Activated CD4-positive, alpha-beta T cell treated with anti-CD3 and anti-CD28 coated beads for 4 hours (primary cell): ENCODE results near the gene ISM2.
"Not testable (repeated sequence)": the region's sequence is repeated elsewhere in the genome, so short reads cannot be mapped to it uniquely, and the experiment has no call there.

ENCODE experiments used
- DNase-seq, 2 donors: peaks; one replicate each; pipeline ENCODE4 v3.0.0-alpha.2; 2020

The ISM2 gene

DNA sequence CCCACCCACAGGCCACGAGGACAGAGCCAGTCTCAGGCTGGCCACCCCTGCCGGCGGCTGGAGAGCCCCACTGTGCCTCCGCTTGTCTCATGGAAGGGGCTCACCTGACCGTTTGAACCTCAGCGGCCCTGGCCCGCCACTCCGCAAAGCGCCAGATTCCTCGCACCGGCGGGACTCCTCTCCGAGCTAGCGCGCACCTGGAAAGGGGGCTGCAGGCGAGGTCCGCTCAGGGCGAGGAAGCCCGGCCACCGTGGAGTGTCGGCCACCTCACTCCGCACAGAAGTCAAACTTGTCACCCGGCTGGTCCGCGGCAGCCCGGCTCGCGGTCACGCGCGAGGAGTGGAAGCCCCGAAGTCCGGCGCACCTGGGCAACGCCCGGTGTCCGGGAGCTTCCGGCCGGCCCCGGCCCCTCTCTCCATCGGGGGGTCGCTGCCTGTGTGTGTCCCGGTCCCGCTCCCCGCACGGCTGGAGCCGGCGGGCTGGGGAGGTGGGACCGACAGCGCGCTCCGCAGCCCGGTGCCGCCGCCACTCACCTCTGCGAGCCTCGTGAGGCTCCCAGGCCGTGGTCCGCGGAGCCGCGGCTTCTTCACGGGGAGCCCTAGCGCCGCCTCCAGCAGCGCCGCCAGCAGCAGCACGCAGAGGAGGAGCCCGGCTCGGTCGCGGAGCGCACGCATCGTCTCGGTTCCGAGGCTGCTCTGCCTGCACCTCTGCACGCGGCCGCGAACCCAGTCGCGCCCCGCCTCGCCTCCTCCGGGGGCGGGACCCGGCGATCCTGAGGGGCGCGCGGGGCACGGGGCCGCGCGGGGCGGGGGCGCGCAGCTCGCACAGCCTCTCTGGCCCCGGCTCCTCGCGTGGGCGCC, at the start of gene ISM2:
Gene ISM2 (minus strand): TSS at position 697 of the 860 bp plus-strand sequence. CDS start 23 bp downstream, at position 674.
- peak; percentile 16 to 26 for DNase-seq

DNA sequence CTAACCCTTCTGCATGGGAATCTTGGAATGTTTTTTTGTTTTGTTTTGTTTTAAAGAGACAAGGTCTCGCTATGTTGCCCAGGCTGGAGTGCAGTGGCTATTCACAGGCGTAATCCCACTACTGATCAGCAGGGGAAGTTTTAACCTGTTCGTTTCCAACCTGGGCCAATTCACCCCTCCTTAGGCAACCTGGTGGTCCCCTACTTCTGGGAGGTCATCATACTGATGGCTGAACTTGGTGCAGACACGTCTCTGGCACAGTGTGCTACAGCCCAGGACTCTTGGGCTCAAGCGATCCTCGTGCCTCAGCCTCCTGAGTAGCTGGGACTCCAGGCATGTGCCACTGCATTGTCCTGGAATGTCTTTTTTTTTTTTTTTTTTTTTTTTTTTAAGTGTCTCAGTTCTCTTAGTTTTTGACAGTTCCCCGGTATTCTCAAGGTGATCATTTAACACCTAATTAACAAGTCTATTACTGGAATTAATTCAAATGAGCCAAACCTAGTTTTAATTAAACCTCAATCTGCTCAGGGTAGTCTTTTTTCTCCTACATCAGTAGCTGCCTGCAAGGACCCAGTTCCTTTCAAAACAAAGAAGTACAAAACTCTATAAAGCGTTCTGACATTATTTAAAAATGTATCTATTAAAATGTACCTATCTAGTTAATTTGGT, 49.0 kb upstream of the ISM2 start:
- DNase-seq = no peak

DNA sequence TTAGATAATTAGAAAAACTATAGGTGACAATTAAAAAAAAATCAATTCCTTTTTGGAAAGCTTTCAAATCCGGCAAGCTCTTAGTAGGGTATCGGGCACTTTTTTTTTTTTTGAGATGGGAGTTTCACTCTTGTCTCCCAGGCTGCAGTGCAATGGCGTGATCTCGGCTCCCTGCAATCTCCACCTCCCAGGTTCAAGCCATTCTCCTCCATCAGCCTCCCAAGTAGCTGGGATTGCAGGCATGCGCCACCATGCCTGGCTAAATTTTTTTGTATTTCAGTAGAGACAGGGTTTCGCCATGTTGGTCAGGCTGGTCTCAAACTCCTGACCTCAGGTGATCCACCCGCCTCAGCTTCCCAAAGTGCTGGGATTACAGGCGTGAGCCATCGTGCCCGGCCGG, 46.6 kb upstream of the ISM2 start:
- not testable (repeated sequence) for DNase-seq

DNA sequence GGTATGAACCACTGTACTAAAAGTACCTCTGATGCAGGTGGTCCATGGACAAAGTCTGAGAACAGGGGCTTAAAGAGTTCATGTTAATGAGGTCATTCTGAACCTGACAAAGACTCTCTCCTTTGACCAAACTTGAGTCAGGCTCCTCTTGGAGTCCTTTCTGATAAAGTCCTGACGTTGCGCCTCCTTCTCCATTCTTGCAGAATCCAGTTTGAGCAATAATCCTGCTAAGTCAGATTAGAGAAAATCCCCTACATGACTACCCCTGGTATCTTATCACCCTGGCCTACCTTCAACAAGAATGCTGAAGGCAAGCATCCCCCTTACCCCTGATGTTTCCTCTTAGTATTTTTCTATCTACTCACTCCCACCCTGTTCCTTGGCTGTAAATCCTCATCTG, 46.0 kb upstream of the ISM2 start:
- no peak for DNase-seq

DNA sequence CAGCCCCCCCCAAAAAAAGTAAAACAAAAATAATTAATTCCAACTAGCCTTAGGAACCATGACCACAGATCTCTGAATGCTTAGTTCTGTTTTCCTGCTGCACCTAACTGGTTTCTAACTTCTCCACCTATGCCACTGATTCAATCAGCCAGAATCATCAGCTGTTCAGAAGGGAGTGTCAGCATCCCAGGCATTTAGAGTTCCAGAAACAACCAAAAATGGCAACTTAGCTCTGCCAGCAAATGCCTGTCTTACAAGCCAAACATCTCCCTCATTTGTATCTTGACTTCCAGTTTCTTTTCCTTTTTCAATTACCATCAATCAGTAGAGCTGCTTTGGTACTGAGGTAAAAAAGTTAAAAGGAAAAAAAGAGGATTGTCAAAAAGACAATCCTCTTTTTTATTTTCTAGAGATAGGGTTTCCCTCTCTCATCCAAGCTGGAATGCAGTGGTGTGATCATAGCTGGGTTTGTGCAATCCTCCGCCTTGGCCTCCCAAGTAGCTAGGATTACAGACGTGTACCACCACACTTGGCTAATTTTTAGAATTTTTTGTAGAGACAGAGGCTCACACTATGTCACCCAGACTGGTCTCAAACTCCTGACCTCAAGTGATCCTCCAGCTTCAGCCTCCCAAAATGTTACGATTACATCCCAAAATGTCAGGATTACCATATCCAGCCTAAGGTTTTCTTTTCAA, 45.2 kb upstream of the ISM2 start:
- DNase-seq = no peak

DNA sequence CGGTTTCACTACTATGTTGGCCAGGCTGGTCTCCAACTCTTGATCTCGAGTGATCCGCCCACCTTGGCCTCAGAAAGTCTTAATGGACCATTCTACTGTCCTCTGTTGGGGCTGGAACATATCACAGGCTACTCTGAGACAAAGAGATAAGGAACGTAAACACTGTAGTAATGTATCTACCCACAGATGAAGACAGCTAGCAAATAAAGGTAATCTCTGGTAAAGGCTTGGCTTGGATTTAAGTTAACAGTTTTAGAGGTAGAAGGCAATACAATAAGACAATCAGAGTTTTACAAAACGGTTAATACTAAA, 44.6 kb upstream of the ISM2 start:
- DNase-seq = no peak

DNA sequence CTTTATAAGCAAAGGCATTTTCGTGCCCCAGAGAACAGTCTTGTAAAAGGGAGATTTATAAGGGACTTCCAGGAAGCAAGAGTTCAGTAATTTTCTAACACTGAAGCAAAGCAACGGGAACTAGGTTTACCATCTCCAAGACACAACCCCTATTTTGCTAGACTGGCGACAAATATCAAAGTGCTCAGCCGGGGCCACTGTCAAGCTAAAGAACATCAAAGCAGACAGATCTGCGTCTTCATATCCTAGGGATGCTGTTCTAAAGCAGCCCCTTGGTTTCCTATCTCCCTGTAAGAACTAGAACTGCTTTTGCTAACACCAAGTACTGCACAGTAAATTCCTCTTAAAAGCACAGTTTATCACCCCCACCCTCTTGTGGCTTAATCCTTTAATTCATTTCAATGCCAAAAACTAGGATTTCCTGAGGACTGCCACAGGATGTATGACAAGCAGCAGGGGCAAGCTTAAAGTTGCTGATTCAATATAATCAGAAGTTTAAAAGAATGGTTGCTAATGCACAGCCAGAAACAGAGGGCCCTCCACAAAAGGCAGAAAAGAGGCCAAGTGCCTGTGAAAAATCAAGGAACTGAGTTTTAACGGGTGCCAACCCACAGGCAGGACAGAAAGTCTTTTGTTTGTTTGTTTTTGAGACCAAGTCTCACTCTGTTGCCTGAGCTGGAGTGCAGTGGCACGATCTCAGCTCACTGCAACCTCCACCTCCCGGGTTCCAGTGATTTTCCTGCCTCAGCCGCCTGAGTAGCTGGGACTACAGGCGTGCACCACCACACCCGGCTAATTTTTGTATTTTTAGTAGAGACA, 44.0 kb upstream of the ISM2 start:
- DNase-seq = no peak

DNA sequence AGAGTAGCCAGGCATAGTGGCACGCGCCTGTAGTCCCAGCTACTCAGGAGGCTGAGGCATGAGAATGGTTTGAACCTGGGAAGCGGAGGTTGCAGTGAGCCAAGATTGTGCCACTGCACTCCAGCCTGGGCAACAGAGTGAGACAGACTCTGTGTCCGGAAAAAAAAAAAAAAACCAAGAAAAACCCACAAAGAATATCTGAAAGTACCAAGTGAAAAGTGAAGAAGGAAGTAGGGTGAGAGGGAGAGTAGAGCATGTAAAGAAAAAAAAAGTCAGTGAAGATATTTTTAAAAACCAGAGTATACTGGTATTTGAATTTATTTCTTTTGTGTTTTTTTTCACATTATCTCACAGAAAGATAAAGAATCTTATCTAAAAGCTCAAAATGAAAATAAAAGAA, 43.3 kb upstream of the ISM2 start:
- DNase-seq = no peak

DNA sequence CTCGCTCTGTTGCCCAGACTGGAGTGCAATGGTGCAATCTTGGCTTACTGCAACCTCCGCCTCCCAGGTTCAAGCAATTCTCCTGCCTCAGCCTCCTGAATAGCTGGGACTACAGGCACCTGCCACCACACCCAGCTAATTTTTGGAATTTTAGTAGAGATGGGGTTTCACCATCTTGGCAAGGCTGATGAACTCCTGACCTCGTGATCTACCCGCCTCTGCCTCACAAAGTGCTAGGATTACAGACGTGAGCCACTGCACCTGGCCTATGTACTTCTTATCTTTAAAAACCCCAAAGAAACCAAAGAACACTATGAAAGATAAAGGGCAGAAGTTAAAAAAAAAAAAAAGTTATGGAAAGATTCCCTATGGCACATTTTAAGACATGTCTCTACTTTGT, 38.3 kb upstream of the ISM2 start:
- DNase-seq = not testable (repeated sequence)

DNA sequence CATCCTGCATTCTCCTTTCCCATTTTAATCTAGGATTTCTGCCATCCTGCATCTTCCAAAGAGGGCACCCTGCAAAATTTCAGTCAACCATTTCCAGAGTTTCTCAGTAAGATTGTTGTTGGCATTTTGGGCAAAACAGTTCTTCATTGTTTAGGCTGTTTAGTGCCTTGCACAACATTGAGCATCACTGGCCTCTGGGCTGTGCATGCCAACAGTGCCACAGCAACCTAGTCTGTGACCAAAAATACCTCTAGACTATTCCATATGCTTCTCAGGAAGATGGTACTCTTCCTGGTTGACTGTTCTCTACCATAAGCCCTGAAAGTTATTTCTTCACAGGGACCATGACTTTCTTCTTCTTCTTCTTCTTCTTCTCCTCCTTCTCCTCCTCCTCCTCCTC, 32.5 kb upstream of the ISM2 start:
- no peak for DNase-seq

DNA sequence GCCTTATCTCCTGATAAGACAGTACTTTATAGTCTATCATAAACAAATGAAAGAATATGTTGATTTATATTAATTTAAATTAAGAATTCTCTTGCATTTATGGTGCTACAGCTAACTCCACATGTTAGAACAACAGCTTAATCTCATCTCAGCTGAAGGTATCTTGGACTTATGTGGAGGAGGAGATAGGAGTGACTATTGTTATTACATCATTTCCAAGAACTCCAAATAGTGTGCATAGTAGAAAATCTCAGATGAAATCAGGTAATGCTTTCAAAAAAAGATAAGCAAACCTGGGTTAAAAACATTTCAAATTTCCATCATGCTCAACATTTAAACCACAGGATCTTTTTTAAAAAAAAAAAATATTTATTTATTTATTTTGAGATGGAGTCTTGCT, 31.3 kb upstream of the ISM2 start:
- no peak for DNase-seq

DNA sequence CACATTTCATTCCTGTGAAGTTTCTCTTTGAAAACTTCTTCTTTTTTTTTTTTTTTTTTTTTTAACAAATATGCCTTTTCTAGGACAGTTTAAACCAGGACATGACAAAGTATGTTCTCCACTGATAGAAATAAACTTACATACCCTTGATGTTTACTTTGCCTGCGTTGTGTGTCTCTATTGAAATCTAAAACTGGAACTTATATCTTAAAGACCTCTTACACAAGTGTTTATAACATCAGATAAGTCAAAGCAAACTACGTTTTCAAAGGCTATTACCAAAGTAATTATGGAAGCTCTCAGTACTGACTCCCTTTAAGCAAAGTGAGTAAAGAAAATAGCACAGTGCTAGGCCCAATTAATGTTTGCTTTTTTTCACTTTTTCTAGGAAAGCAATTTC, 30.6 kb upstream of the ISM2 start:
- no peak for DNase-seq

DNA sequence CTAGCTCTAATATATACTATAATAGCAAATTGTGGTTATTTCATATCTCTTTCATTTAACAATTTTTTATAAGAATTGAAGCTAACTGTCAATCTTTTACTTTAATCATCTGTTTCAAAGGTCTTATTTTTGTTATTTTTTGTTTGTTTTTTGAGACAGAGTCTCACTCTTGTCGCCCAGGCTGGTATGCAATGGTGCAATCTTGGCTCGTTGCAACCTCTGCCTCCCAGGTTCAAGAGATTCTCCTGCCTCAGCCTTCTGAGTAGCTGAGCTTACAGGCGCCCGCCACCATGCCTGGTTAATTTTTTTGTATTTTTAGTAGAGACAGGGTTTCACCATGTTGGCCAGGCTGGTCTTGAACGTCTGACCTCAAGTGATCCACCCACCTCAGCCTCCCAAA, 30.1 kb upstream of the ISM2 start:
- DNase-seq = not testable (repeated sequence)

DNA sequence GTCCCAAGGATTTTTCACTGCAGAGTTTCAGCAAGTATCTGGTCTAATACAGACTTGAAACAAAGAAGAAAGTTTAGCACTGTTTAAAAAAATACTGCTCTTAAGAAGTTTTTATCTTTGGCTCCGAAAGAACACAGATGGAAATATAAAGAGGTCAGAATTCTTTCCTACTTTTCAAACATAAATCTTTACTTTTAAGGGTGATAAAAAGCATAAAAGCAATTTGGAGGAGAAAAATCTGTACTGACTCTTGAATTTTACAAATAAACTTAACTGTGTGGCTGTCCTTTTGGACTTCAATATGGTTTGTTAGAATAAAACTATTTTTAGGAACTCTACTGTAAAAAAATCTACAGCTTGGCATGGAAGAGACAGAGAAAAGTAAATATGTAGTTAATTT, 27.6 kb upstream of the ISM2 start:
- DNase-seq = no peak

DNA sequence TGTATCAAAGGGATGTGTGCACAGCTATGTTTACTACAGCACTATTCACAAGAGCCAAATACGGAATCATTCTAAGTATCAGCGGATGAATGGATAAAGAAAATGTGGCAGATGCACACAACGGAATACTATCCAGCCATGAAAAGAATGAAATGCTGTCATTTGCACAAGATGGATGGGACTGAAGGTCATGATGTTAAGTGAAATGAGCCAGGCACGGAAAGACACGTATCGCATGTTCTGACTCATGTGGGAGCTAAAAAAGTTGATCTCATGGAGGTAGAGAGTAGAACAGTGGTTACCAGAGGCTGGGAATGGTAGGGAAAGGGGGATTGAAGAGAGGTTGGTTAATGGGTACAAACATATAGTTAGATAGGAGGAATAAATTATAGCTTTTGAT, 25.9 kb upstream of the ISM2 start:
- no peak for DNase-seq

DNA sequence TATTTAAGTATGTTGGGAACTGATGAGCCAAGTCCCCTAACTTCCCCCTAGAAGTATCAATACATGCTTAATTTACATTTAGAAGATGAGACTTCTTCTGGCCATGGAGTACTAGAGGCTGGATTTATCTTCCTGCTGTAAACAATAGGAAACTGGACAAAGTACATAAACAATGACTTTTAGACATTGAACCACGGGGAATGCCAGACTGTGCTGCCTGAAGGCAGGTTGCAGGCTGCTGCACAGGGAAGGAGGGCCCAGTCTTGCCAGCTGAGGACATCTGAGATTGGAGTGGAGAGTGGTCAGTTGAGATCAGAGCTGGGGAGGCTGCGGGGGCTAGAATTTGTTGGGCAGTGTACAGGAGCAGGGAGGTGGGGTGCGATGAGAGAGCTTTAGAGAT, 24.5 kb upstream of the ISM2 start:
- no peak for DNase-seq

DNA sequence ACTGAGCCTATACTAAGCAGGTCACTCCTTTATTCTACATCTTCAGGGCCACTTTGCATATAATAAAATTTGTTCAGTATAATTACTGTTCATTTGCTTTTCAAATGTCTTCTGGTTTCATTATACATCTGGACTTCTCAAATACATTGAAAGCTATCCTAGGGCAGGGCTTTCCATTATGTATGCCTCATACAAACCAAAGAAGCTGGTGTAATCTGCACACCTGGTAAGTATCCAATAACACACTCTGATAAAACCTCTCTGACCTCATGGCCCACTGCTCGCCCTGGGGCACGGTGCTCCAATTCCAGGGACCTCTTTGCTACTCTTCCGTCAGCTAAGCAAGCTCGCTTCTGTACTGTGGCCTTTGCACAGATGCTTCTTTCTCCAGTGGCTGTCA, 21.9 kb upstream of the ISM2 start:
- DNase-seq = no peak

DNA sequence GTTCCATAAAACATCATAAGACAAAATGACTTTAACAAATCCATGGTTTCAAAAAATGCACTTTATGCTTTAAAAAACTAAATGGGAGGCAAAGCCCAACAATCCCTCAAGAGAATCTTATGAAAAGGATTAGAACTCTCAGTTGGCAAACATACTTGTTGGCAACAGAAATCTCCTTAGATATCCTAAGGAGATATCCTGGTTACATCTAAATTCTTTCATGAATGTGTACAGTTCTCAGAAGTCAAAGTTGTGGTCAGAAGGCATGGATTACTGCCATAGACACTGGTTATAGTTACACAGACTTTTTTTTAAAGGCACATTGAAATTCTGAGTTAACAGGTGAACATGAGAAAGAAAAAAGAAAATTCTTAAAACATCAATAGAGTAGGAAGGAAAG, 17.5 kb upstream of the ISM2 start:
- no peak for DNase-seq

DNA sequence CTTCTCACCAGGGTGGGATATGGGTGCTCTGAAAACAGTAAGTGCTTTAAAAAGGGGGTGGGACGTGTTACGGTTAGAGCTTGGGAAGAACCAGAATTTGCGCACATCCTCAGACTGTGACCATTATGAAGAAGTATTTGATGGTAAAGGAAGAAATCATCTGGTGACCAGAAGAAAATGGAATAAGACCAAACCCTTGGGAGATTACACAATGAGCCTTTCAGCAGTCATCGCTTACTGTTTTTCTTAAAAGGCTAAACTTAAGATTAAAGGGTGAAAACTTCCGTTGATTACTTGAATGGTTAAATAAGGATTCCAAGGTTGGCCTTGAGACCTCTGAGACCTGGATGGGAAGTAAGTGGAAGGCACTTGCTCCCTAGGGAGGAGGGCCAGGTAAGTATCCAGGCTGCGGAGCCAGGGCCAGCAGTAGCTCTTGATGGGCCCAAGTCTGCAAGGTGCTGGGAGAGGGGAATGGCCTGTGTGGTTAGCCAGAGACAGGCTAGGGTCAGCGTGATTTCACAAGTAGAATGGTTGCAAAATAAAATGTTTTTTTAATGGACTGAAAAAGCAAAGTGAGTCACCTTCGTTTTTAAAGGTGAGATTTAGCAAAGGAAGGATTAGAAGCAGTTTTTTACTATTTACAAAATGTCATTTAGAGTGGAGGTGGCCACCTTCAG, 13.0 kb upstream of the ISM2 start:
- DNase-seq = no peak

DNA sequence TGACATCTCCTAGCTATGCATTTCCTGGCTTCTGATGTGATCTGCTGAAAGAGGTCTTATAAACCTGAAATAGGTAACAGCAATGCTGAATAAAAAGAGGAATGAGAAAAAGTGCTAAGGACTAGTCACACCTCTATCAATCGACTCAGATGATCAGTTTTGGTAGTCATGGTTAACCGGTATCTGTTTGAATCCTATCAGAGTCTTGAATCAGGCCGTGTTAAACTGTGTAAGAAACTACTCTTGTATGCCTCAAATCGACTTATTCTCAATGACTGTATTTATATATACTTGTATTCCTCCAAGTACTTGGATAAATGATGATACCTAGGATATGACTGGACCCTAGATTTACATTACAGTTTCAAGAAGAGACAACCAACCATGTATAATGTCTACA, 10.8 kb upstream of the ISM2 start:
- no peak for DNase-seq

DNA sequence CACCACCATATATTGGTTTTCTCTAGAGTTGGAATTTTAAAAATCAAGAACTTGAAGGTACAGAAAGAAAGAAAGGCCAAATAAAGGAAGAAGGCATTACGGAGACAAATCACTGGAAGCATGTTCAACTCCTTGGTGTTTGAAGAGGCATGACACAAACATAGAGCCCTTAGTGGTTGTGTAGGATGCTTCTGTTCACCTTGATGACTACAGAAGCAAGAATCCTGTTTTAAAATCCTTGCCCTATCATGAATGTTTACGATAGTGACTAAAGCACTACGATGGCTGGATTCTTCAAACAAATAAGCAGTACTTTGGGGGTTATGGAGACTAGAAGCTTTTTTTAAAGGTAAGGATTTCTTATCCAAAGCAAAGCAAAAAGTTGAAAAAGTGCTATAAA, 10.3 kb upstream of the ISM2 start:
- DNase-seq = no peak

DNA sequence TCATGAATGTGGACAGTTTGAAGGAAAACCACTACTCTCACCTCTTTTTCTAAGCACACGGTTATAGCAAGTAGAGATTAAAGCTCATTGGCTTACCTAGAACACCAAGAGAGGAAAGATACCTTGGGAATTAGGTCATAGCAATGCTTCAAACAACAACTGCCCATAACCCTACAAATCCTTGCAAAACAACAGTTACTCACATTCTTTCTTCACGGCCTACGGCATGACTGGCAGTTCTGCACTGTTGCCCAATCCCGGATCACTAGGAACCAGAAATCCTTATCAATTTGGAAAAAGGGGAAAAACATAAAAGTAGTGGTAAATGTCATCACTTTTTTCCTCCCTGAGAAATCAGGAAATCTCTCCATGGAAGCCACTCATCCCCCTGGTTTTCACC, 9.6 kb upstream of the ISM2 start:
- no peak for DNase-seq

DNA sequence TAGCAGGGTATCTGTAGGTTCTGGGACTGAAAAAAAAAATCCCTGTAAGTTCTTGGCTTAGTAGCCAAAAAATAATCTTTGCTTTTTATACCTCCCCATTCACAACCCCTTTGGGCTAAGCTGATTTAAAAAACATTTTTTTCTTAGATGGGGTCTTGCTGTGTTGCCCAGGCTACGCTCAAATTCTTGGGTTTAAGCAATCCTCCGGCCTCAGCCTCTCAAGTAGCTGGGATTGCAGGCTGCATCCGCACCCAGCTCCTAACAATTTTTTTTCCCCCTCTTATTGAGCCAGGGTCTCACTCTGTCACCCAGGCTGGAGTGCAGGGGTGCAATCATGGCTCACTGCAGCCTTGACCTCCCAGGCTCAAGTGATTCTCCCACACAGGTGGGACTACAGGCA, 9.1 kb upstream of the ISM2 start:
- no peak for DNase-seq
